Stimulated activated CD8-positive, alpha-beta memory T cell treated with anti-CD3 and anti-CD28 coated beads, Interleukin-15, amount 100 ng/mL, for 1 hour (primary cell): ENCODE data around the gene CHAF1B.
"Not testable (repeated sequence)": the region's sequence is repeated elsewhere in the genome, so short reads cannot be mapped to it uniquely, and the experiment has no call there.

ENCODE experiments used
- DNase-seq: peaks from one replicate; pipeline ENCODE4 v3.0.0-alpha.2; 2020; ENCODE audit warnings: low read depth

CHAF1B gene

DNA sequence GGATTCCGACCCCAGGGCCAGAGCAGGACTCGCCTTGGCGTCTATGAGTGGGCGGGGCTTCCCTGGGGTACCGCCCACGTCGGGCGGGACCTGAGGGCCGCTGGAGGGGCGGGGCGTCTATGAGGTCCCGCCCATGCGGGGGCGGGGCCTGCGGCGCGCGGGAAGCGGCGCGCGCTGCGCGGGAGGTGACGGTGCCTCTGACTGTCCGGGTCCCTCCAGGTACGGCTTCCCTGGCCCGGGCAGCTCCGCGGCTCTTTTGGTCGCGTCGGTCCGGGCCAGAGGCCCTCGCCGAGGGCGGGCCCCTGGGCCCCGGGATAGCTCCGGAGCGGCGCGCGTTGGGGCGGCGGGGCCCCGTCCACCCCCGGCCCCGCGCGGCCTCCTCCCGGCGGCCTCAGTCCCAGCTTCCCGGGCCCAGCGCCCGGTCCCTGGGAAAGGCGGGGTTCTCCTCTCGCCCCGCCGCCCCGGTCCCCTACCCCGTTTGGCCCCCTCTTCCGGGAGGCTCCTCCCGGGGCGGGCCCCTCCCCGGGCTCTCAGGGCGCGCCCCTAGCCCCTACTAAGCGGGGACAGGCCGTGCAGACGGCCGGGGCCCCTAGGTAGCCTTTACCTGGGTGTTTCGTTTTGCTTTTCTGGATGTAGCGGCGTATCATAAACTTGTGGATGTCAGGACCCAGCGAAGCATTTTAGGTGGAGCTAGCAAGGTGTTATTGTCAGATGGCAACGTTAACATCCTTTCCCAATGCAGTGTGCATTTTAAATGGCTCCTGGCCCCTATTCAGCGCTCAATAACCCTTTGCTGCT is at the start of gene CHAF1B:
CHAF1B (plus strand) TSS at position 160 of the 798 bp plus-strand sequence. CDS start 745 bp downstream, outside the sequence.
- DNase-seq, result peak; percentile 43

DNA sequence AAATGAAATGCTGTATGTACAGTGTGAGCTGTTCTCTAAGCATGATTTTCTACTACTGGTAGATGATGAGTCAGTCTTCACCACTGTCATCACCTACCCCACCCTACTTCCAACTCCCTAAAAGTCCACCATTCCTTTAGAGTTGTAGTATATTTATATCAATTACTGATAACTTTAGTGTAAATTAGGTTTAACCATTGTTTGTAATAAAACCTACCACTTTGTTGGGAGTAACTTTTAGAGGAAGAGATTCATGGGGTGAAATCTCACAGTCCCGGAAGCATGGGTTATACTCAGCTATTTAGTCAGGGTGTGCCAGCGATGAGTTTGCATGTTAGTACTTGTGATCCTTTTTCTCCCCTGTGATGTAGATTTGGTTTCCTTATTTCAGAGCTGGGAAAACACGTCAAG is 48.1 kb upstream of the CHAF1B start:
- no peak for DNase-seq

- DNase-seq, result no peak
Measured at GRCh38 chr21:36338975-36339374, 46.2 kb upstream of the CHAF1B start.

- not testable (repeated sequence) for DNase-seq
Measured at GRCh38 chr21:36342581-36342980, 42.6 kb upstream of the CHAF1B start.

DNA sequence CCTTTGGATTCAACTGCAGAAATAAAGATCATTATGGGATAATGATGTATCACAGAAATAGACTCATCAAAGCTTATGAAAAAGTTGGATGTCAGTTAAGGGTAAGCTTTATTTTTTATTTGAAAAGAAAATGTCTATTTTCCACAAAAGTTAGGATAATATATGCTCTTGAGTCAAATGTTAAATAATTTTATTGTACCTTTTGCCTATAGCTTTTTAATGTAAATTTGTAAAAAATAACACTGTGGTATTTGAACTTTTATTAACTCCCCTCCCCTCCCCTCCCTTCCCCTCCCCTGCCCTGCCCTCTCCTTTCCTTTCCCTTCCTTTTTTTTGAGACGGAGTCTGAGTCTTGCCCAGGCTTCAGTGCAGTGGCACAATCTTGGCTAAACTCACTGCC is 40.3 kb upstream of the CHAF1B start:
- no peak for DNase-seq

GRCh38 chr21:36347278-36347961 is 37.8 kb upstream of the CHAF1B start:
- no peak for DNase-seq

- no peak for DNase-seq
Measured at GRCh38 chr21:36347962-36348328, 37.2 kb upstream of the CHAF1B start.

- DNase-seq, result no peak
Measured at GRCh38 chr21:36349315-36349714, 35.9 kb upstream of the CHAF1B start.

- DNase-seq, result no peak
Measured at GRCh38 chr21:36350282-36350910, 34.8 kb upstream of the CHAF1B start.

DNA sequence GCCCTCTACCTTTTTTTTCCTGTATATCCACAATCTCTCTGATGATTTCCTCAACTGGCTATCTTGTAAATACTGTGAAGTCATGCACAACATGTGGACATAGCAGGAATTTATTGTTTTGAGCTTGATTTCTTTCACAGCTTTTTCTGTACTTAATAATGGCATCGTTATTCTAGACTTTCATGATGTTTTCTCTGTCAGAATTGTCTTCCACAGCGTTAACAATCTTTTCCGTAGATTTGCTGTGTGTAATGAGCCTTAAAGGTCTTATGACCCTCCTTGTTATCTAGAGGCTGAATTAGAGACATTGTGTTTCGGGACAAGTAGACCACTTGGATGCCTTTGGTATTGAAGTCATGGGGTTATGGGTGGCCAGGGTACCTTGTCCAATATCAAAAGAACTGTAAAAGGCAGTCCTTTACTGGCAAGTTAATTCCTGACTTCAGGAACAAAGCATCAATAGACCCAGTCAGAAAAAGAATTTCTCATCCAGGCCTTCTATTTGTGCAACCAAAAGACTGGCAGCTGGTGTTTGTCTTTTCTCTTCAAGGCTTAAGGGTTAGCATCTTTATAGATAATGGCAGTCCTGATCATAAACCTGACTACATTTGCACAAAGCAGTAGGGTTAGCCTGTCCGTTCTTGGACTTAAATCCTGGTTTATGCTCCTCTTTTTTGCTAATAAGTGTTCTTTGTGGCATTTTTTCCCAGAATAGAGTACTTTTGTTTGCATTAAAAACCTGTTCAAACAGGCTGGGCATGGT is 30.1 kb upstream of the CHAF1B start:
- DNase-seq, result no peak

- DNase-seq, result no peak
Measured at GRCh38 chr21:36355868-36356267, 29.3 kb upstream of the CHAF1B start.

DNA sequence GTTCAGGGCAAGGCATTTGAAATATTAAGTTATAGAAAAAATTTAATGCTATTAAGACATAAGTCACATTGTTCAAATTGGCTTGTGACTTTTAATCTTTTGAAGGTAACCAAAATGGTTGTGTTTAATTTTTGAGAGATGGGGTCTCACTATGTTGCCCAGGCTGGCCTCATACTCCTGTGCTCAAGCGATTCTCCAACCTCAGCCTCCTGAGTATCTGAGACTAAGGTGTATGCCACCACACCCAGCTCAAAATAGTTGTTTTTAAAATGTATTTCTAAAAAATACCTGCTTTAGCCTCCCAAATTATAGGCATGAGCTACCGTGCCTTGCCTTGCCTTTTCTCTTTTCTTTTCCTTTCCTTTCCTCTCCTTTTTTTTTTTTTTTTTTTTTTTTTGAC is 26.0 kb upstream of the CHAF1B start:
- DNase-seq, result no peak

- no peak for DNase-seq
Measured at GRCh38 chr21:36369064-36369685, 16.0 kb upstream of the CHAF1B start.

DNA sequence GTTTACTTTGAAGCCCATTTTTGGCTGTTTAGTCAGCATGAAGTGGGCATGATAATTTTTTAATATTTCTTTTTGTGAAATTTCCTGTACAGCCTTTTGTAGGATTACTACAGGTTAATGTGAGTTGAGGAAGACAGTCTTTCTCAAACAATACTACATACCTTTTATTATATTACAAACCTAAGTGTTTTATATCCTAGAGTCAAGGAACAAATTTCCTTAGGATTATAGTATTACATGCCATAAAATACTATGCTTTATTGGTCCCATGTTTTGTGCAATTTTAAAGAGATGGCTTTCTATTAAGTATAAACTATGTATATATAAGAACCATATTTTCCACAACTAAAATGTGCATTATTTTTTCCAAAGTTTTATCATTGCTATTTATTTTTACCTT is 9.2 kb upstream of the CHAF1B start:
- DNase-seq, result no peak

DNA sequence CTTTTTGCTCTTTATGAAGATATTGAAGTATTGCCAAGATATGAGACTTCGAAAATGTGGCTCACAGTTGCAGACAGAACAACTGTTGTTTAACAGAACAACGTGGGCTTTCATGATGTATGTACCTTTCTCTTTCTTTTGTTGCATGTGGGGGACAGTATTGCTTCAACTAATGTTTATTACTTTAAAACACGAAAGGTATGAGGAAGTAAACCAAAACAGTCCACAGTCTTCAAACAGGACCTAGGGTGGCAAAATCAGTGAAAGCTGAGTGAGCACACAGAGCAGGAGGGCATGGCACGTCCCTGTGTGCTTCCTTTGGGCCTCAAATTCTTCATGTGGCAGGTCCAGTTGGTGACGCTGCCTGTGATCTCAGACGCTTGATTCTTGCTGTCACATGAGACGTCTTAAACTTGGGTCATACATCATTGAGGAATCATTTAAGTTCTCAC is 7.8 kb upstream of the CHAF1B start:
- no peak for DNase-seq

DNA sequence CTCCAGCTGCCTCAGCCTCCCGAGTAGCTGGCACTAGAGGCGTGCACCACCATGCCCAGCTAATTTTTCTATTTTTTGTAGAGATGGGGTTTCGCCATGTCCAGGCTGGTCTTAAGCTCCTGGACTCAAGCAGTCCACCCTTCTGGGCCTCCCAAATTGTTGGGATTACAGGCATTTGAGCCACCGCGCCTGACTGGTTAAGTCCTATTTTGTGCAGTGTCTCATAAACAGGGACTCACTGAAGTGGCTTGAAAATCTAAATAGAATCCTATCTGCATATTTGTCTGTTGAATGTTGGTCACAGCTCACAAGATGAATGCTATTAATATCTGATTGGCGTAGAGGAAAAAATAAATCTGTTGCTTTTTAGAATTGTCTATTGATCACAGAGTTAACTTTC is 5.9 kb upstream of the CHAF1B start:
- no peak for DNase-seq

GRCh38 chr21:36381841-36382589 is 3.2 kb upstream of the CHAF1B start:
- no peak for DNase-seq

DNA sequence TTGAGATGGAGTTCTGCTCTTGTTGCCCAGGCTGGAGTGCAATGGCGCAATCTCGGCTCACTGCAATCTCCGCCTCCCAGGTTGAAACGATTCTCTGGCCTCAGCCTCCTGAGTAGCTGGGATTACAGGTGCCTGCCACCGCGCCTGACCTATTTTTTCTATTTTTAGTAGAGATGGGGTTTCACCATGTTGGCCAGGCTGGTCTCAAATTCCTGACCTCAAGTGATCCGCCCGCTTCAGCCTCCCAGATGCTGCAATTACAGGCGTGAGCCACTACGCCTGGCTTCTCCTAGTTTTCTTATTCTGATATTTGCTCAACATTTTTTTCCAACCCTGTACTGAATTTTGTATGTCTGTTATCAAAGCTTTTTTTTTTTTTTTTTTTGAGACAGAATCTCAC is 2.5 kb upstream of the CHAF1B start:
- not testable (repeated sequence) for DNase-seq

- DNase-seq, result no peak
Measured at GRCh38 chr21:36384885-36385232, 333 bp upstream of the CHAF1B start.

DNA sequence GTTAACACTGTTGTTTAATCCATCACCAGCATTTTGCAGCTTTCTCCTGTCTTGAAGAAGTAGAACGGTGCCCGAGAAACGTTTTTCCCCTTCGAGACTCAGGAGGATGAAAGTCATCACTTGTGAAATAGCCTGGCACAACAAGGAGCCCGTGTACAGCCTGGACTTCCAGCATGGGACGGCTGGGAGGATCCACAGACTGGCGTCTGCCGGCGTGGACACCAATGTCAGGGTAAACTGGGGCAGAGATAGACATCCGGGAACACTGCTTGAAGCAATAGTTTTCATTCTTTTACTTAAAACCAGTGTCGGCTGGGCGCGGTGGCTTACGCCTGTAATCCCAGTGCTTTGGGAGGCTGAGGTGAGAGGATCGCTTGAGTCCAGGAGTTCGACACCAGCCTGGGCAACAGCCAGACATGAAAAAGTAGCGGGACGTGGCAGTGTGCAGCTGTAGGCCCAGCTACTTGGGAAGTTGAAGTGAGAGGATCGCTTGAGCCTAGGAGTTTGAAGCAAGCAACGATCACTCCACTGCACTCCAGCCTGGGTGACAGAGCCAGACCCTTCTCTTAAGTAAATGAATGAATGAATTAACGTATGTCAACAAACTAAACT is 945 bp downstream of the CHAF1B start:
- DNase-seq, result no peak

DNA sequence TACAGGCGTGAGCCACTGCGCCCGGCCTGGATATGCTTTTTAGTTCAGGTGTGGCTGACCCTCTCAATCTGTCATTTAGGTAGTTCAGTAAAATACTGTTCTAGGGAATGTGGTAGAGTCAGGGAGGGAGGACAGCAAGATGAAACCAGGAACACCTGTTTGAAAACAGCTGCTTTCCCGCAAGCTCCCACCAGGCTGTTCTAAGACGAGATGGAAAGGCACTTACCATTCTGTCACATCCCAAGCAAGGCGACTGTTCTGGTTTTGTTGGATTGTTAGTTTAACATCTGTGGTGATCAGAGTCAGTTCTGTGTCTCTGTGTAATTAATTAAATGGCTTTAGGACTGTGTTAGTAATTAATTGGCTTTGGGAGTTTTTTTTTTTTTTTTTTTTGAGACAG is 2.9 kb downstream of the CHAF1B start:
- no peak for DNase-seq
